HEK293T (cell line): ENCODE data around the gene SKOR2.

ENCODE experiments used
- ELF4 ChIP-seq: fragments of 450-650 bp; IDR thresholded peaks from 2 replicates; pipeline ENCODE4 v1.6.1; 2017; ENCODE audit warnings: antibody characterized with exemption
- FOXA1 ChIP-seq: fragments of 450-650 bp; IDR thresholded peaks from 2 replicates; pipeline ENCODE4 v1.6.1; 2016; ENCODE audit warnings: mild to moderate bottlenecking
- L3MBTL2 ChIP-seq: fragments of 450-650 bp; conservative IDR thresholded peaks from 2 replicates; pipeline ENCODE4 v1.6.1; 2016; ENCODE audit warnings: mild to moderate bottlenecking
- NFRKB ChIP-seq: fragments of 450-650 bp; IDR thresholded peaks from 2 replicates; pipeline ENCODE4 v1.6.1; 2016; ENCODE audit warnings: mild to moderate bottlenecking, moderate library complexity
- PKNOX1 ChIP-seq: fragments of 450-650 bp; IDR thresholded peaks from 2 replicates; pipeline ENCODE4 v1.6.1; 2016
- SP1 ChIP-seq: fragments of 450-650 bp; IDR thresholded peaks from 2 replicates; pipeline ENCODE4 v1.6.1; 2017
- TARDBP ChIP-seq: fragments of 450-650 bp; IDR thresholded peaks from 2 replicates; pipeline ENCODE4 v1.6.1; 2016
- ZNF384 ChIP-seq: fragments of 450-650 bp; IDR thresholded peaks from 2 replicates; pipeline ENCODE4 v1.6.1; 2016

GRCh38 chr18:47235096-47235495 is 16.4 kb downstream of the SKOR2 start:
- TF ChIP-seq ZNF384 (no peak), ELF4 (no peak), NFRKB (no peak), SP1 (no peak), PKNOX1 (no peak), L3MBTL2 (no peak), FOXA1 (no peak), TARDBP (no peak)
